NCI-H2029 treated with DMSO at 0.1 percent for 48 hours (cell line): ENCODE measurements around the gene CNTNAP1.

Experiments
- DNase-seq: peaks from one replicate; lab custom pipeline; 2025; lab: John Stamatoyannopoulos, UW

Gene CNTNAP1

GRCh38 chr17:42685831-42686230, 3.5 kb downstream of the CNTNAP1 start:
- no peak for DNase-seq

GRCh38 chr17:42686520-42687128, 4.3 kb downstream of the CNTNAP1 start:
- no peak for DNase-seq

GRCh38 chr17:42687707-42688320, 5.5 kb downstream of the CNTNAP1 start:
- no peak for DNase-seq

DNA sequence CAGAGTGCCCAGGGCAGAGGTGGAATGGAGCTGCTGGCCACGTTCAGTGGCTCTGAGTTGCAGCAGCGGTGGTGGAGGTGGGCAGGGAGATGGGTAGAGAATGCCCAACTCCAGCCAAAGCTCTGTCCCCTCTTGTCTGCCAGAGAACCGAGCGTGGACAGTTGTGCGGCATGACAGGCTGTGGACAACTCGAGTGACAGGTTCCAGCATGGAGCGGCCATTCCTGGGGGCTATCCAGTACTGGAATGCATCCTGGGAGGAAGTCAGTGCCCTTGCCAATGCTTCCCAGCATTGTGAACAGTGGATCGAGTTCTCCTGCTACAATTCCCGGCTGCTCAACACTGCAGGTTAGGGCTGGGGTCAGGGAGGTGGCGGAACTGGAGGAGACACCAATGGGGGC, 8.3 kb downstream of the CNTNAP1 start:
- DNase-seq, result no peak

- no peak for DNase-seq
Observed at GRCh38 chr17:42691021-42691545, 8.8 kb downstream of the CNTNAP1 start.

- no peak for DNase-seq
Observed at GRCh38 chr17:42692489-42692888, 10.2 kb downstream of the CNTNAP1 start.

DNA sequence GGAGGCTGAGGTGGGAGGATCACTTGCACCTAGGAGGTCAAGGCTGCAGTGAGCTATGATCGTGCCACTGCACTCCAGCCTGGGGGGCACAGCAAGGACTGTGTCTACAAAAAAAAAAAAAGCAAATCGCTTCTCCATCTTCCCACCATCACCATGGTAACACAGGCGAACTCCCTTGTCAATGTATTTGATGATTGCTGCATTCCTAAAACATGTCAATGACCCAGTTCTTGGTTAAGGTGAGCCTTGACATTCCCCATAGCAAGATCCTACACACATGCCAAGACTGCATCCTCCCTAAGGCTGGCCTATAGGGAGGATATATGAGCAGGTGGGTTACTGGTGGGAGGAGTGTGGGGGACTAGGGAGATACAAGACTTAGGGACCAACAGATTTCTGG, 12.2 kb downstream of the CNTNAP1 start:
- no peak for DNase-seq

DNA sequence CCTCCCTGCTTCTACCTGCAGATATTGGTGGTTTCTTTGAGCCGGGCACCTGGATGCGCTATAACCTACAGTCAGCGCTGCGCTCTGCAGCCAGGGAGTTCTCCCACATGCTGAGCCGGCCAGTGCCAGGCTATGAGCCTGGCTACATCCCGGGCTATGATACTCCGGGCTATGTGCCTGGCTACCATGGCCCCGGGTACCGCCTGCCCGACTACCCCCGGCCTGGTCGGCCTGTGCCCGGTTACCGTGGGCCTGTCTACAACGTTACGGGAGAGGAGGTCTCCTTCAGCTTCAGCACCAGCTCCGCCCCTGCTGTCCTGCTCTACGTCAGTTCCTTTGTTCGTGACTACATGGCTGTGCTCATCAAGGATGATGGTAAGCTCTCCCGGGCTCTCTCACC, 13.2 kb downstream of the CNTNAP1 start:
- DNase-seq, result no peak

DNA sequence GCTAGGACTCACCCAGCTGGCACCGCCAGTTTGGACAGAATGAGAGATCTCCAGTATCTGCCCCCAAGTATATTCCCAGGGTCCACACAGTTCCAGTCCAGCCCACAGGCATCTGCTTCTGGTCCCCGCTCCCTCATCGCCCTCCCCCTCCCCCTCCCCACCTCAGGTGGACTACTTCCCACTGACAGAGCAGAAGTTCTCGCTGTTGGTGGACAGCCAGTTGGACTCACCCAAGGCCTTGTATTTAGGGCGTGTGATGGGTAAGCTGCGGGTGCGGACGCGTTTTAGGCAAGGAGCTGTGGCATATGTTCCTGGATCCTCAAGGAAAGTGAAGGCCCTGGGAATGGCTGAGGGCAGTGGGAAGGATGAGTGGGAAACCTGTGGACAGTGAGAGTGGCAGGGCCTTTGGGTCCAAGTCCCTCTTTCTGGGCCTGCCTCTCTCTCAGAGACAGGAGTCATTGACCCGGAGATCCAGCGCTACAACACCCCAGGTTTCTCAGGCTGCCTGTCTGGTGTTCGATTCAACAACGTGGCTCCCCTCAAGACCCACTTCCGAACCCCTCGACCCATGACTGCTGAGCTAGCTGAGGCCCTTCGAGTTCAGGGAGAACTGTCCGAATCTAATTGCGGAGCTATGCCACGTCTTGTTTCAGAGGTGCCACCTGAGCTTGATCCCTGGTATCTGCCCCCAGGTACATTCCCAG, 14.9 kb downstream of the CNTNAP1 start:
- no peak for DNase-seq

GRCh38 chr17:42698736-42699414, 16.5 kb downstream of the CNTNAP1 start:
- no peak for DNase-seq

DNA sequence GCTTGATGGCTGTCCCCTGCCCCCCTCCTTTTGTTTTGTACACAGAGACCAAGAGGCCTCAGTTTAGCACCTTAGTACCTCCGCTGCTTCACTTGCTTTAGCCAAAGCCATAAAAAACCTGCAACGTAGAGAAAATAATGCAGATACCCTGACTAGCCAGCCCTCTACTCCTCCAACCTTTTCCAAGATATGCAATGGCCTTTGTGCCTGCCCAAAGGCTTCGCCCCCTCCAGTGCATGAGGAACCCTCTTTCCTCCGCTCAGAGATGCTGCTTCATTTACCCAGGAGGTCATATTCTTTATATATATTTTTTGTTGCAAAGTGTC, 17.0 kb downstream of the CNTNAP1 start:
- DNase-seq, result no peak

DNA sequence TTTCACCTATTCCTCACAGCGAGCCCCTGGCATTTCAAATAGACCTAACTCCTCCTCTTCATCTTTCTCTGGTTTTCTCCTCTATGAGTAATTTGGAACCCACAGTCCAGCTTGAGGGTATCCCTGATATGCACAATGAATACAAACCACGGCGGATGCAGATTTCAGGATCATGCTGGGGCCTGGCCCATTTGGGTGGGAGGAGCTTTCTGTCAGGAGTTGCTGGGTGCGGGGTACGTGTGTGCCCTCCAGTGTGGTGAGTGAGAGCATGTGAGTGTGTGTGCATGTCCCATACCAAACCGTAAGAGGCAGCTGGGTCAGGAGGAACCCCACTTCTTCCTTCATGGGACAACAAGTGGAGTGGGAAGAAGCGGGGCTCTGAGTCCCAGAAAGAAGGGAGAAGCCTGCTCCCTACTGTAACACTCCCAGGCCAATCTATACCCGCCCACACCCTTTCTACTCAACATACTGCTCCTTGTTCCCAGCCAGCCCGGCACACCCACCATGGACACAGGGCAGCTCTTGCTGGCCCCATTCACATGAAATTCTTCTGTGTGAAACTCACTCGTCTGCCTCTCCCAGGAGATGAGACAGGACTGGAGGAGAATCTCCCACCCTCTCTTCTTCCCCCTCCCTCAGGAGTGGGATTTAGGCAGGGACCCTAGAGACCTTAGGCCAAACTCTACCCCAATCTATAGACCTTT, 18.4 kb downstream of the CNTNAP1 start:
- DNase-seq, result no peak

GRCh38 chr17:42702446-42702845, 20.1 kb downstream of the CNTNAP1 start:
- no peak for DNase-seq

DNA sequence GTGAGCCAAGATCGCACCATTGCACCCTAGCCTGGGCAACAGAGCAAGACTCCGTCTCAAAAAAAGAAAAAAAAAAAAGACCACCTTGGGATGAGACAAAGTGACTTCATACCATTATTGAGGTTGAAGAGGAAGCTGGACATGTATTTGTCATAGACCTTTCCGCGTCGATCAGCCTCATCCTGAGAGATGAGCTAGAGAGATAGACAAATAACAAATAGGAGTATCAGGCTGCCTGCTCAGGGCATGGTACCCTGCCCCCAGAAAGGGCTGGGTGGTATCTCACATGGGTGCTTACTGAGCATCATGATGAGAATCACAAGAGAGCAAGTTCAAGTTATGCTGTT, 22.1 kb downstream of the CNTNAP1 start:
- DNase-seq, result no peak

DNA sequence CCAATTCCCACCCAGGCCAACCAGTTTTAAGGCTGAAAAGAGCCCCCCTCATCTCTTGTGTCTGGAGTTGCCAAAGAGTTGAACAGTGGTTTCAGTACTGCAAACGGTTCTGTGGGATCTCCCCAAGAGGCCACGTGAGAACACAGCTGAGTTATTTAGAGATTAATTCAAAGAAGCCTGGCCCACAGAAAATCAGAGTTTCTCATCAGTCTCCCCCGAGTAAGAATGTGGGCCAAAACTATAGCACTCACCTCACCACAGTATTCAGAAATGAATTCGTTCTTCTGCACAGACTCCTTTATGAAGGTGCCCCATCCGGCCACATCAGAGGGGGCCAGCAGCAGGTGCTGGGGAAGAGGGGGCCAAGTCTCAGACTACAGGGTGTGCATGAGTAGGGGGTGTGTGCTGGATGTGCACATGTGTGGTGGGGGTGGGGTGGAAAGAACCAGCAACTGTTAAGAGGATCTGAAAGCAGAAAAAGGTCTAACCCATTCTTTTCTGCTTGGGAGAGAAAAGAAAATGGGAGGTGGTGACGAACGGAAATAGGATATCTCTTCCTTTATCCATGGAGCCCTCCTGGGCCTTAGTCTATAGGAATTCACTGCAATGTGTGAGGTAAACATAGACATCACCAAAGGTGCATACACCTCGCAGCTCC, 22.6 kb downstream of the CNTNAP1 start:
- DNase-seq, result no peak

- DNase-seq, result no peak
Observed at GRCh38 chr17:42706732-42707131, 24.4 kb downstream of the CNTNAP1 start.

DNA sequence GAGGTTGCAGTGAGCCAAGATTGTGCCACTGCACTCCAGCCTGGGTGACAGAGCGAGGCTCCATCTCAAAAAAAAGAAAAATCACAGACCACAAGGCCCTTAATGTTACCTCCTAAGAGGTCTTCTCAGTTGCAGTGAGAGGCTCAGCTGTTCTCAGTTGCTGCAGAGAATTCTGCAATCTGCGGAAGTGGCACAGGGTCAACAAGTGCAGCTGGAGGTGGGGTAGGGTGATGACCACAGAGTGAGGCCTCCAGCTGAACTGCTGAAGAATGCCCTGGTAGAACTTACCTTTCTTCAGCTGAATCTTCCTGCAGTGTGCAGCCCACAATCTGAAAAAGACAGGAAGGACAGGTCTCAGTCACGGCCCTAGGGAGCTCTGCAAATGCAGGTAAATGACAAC, 26.3 kb downstream of the CNTNAP1 start:
- DNase-seq, result no peak

DNA sequence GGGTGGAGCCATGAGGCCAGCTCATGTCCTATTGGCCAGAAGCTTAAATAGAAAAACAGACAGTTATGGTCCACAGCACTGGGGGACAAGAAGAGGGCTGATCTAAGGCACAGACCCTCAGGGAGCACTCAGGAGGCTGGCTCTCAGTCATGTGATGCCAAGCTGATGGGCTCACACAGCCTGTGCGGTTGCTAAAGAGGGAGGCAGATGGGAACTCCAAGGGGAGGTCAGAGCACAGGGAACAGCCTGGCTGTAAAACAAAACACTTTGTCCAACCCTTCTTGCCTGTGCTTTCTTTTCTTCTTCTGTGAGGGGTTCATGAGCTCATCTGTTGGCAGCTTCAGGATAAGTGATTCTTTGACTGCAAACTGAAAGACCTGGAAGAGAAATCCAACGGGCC, 27.2 kb downstream of the CNTNAP1 start:
- no peak for DNase-seq

DNA sequence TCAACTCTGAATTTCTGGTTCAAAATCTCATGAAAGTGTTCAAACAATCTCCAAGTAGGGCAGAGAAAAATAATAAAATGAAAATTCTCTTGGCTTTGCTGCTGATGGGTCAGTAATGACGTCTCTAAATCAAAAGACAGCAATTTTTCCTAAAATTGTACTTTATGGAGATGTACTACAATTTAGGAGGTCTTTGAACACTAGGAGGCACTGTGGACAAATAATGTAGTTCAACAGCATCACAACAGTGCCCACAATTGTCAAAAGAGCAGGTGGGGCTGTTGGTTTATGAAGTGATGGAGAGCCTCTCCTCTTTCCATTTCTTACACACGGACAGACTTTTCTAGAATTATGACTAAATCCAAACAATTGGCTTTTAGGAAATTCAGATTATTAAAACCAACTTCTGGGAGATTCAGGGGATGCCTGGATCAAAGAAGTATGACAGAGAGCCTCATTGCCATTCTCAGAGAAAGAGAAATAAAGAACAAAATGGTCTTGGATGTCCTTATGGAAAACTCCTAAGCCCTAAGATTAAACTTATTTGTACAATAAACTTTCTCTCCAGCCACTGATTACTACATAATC, 38.8 kb downstream of the CNTNAP1 start:
- peak; percentile 32 for DNase-seq

- DNase-seq, result no peak
Observed at GRCh38 chr17:42723636-42724035, 41.3 kb downstream of the CNTNAP1 start.

DNA sequence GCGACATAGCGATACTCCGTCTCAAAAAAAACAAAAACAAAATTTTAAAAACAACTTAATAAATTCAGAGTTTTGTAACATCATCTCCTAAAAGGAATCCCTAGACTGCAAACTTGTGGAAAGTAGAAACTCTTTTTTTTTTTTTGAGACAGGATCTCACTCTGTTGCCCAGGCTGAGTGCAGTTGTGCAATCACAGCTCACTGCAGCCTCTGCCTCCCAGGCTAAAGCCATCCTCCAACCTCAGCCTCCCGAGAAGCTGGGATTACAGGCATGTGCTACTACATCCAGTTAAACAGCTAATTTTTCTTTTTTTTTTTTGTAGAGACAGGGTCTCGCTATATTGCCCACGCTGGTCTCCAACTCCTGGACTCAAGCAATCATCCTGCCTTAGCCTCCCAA, 42.8 kb downstream of the CNTNAP1 start:
- no peak for DNase-seq
